ENCODE data around the gene FBF1.

DNA sequence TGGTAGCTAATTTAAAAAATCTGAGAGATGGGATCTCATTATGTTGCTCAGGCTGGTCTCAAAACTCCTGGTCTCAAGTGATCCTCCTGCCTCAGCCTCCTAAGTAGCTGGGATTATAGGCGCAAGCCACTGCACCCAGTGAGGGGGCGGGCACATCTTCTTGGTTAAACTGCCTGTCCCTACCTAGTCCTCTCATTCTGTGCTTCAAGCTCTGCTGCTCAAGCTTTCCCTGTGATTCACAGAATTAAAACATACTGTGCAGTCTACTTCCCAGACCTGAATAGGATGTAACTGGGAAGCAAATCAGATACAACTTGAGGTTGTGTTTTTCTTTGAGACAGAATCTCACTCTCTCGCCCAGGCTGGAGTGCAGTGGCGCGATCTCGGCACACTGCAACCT is 38.4 kb downstream of the FBF1 start:
- TF ChIP-seq, protein P1, sequence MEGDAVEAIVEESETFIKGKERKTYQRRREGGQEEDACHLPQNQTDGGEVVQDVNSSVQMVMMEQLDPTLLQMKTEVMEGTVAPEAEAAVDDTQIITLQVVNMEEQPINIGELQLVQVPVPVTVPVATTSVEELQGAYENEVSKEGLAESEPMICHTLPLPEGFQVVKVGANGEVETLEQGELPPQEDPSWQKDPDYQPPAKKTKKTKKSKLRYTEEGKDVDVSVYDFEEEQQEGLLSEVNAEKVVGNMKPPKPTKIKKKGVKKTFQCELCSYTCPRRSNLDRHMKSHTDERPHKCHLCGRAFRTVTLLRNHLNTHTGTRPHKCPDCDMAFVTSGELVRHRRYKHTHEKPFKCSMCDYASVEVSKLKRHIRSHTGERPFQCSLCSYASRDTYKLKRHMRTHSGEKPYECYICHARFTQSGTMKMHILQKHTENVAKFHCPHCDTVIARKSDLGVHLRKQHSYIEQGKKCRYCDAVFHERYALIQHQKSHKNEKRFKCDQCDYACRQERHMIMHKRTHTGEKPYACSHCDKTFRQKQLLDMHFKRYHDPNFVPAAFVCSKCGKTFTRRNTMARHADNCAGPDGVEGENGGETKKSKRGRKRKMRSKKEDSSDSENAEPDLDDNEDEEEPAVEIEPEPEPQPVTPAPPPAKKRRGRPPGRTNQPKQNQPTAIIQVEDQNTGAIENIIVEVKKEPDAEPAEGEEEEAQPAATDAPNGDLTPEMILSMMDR (IDR thresholded peaks at IDR 0.05), result no peak
- TF ChIP-seq POLR2A (IDR thresholded peaks at IDR 0.05; ENCODE audit: low read depth) (no peak), EP300 (IDR thresholded peaks at IDR 0.05) (no peak)

All from esophagus muscularis mucosa (tissue), 4 donors.